NCI-H2196 treated with DMSO at 0.1 percent for 48 hours (cell line): ENCODE measurements around the gene ADGRA1.

Experiments used
- DNase-seq: peaks from one replicate; lab custom pipeline; 2025; ENCODE audit not compliant: unreplicated experiment; lab: John Stamatoyannopoulos, UW

ADGRA1 gene

DNA sequence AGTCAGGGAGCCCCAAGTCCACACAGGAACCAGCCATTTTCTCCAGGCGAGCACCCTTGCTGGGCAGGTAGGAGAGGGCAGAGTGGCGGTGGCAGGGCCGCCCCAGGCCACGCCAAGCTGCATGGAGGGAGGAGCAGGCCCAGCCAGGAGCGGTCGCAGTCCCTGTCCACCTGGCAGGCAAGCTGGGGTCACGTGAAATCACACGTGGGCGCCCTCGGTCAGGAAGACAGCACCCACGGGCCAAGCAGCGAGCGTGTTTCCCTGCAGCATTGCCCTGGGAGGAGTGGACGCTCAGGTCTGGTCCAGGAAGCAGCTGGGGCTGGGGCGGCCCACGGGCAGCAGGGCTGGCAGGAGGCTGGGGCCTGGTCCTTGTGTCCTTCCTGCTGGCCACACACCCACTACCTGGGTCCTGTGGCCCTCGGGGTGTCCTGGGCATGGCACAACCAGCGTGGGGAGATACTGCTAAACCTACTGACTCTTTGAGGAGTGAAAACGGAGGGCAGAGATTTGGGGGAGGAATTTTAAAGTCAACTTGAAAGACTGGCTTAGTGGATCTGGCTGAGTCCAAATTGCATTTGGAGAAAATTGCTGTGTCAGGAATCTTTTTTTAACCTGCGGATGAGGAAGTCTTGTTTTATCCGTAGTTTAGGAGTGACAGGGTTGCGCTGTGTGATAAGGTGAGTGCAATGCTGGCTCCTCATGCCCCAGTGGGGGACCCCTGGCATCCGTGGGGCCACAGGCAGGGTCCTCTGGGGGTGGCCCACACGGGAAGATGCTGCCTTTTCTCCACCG lies 12.2 kb upstream of the ADGRA1 start:
- DNase-seq: no peak

DNA sequence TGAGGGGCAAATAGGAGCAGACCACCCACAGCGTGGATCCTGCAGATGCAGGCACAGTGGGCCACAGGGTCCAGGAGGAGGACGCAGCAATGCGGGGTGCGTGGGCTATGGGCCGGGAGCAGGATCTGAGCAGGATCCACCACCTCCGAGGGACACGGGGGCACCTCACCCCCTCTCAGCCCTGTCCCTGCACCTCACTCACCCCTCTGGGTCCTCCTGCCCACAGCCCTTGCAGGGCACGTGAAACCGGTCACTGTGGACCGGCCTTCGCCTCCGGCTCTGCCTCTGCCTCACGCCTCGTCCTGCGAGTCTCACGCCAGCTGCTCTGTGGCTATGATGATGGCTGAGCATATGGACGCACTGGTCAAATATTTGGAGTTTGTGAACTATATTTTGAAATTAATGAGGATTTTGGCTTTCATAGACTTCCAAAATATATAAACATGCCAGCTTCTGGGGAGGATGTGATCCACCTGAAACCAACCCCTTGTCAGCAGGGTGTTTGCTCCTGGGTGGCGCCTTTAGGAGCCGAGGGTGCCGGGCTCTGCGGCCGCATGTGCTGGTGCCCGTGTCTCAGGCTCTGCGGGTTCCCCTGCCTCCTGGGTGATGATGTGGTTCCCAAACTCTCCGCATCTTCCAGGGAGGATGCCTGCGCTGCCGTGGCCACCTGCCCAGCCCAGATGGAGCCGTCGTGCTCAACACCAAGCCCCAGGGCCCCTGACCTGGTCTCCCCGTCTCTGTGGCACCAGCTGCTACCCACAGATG lies 11.3 kb upstream of the ADGRA1 start:
- DNase-seq: no peak

DNA sequence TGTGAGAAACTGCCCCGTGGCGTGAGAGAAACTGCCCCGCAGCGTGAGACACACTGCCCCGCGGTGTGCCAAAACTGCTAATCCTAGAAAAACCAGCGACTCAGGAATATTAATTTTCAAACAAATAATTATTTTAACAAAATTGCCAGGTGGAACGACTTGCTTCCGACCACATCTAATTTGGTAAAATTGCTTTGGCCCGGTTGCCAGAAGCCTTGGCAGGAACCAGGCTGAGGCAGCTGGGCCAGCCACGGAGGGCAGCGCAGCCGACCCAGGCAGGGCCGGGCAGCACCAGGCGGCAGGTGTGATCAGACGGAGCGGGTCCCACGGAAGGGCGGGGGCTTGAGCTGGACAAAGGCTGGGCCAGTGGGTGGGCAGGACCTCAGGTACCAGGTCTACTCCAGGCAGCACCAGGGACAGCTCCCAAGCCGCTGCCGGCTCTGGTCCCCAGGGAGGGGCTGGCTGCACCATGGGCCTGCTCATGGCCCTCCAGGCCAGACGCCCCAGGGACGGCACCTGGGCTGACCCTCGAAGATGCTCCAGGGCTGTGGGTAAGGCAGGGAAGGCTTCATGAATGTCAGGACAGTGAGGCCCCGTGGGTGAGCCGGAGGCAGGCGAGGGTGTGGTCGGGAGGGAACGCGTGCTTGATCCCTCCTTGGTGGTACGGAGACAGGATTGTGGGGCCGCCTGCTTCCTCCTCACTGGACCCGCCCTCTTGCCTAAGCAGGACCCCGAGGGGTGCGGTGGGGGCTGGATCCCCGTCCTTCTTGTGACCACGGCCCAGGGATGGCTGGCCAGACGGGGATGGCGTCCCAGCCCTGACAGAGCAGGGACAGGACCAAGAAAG lies 7.7 kb upstream of the ADGRA1 start:
- no peak for DNase-seq

DNA sequence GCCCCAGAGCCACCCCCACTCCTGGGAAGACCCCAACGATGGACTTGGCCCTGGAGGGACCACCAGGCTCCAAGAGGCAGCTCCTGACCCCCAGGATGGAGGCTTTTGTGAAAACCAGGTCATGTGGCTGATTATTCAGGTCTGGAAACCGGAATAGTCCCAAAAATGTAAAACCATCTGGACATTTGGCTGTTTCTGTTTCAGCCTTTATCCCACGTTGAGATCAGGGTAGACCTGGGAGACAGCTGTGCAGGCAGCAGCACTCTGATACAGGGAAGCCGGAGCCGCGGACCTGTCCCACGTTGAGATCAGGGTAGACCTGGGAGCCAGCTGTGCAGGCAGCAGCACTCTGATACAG lies 7.1 kb upstream of the ADGRA1 start:
- DNase-seq: no peak

DNA sequence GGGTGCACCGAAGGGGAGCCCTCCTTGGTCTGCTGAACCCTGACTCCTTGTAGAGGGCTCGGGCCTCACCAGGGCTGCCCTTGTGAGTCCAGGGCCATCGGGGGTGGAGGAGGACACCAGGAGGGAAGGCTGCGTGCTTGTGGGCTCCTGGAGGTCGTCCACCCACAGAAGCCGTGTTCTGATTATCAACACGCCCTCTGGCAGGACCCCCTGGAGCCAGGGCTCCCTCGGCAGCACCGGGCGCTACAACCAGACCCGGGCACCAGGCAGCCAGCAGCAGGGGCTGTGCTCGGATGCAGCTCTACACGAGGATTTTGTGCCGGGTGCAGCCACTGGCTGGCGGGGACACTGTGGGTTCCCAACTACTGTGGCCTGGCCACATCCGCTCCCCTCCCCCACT lies 6.1 kb upstream of the ADGRA1 start:
- DNase-seq: no peak

DNA sequence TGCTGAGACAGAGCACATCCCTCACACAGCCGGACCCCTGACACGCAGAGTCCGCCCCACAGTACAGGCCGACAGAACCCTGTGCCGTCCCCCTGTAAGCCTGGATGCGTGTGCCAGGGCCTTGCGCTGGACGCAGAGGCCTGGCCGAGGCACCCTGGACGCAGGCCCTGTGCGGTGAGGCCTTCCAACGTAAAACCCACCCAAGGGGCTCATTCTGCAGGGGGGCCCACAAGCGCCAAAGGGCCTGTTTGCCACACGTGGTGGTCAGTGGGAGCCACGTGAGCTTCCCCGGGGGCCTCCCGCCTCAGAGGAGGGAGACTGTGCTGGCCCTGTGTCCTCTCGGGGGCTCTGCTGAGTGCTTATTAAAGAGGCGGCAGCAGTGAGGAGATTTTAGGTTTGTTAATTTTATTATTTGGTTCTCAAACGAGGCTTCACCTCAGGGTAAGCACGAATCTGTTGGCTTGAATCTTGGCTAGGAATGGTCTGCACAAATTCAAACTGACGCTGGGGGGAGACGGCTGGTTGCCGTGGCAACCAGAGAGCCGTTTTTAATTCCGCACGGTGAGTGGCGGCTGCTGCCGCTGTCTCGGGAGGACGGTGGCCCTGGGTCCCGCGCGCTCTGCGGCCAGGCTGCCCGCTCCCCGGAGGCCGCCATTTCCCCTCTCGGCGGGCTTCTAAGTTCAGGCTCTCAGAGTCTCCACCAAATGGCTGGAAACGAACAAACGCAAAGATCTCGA lies 4.9 kb upstream of the ADGRA1 start:
- DNase-seq: no peak

DNA sequence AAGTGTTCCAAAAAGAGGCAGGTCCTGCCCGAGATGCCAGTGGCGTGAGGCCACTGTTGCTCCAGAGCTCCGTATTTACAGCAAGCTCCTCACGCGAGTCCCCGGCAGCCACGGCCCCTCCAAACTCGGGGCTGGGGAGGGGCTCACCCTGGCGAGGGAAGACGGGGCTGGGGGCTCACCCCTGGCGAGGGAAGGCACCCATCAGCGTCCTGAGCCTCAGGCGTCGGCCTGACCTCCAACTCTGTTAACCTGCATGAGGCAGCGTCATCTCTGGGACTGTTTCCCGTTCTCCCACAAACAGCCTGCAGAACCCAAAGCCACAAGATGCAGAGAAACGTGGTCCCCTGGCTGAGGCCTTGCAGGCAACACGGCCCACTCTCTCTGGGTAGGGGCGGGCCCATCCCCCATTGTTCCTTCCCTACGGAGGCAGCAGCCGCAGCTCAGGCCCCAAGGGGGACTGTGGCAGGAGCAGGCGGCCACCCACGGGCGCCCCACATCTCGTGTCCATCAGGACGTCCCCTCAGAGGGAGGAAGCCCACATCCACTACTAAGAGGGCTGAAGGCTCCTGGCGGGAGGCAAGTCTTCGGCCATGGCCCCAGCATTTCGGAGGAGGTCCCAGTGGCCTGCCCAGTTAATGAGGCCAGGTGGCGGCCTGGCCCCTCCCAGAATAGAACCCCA lies 4.2 kb upstream of the ADGRA1 start:
- no peak for DNase-seq

DNA sequence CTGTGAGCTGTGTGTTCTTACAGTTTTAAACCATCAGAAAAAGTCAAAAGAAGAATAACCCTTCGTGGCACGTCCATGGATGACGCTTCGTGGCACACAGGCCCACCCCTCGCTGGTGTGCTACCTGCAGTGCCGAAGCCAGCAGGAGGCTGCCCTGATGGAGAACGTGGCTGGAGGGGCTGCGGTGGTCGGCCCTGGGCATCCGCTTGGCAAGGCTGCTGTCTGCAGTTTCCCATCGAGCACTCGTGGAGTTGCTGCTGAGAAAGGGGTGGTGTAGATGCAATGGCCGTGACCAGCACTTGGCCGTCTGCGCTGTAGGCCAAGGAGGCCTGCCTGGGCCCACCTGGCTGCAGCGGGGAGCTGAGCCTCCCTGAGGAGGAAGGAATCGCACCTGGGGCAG lies 3.2 kb upstream of the ADGRA1 start:
- no peak for DNase-seq

DNA sequence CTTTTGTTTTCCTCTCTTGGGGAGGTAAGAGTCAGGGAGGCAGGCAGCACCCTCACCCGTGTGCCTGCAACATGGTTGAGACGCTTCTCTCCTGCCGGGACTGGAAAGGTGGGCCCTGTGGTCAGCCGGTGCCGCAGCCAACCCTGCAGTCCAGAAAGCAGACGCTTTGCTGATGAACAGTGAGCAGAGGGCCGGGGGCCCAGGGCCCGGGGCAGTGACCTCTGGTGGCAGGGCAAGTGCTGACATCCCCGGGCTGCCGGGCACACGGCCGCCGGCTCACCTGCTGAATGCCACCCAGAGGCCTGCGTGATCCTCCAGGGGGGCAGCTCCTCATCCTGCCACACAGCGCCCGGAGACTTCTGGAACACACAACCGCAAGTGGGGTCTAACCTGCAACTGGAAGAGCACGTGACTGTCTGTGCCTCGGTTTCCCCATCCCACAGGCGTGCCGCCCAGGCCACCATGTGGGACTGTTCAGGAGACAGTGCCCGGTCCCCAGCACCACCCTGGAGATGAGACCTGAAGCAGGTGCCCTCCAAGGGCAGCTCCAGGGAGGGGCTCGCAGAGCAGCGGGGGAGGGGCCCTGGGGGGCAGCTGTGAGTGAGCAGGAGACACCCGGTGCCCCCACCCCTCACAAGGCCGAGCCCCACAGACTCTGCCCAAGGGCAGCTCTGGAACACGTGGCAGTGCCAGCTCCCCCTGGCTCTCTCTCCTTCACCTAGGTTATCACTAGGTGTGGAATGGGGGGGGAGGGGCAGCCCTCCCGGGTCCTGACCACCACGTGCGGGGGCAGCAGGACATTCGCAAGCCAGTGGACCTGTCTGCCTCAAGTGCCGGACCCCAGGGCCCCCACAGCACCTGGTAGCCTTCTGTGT lies 2.2 kb upstream of the ADGRA1 start:
- DNase-seq: no peak

DNA sequence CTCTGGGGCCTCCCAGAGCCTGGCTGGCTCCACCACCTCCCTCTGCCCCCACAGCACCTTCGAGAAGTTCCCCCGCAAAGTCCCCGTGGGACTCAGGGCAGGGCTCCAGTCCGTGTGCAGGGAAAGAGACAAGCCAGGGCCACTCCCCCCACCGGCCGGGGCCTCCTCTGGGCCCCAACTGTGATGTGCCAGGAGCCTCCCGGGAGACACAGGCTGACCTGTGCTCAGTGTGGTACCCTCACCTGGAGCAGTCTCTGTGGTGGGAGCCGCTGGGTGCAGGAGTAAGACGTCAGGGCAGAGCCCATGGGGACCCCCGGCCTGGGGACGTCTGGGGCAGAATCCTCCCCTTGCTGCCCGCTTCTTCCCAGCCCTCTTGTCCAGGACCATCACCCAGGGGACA lies 1.5 kb upstream of the ADGRA1 start:
- DNase-seq: no peak

DNA sequence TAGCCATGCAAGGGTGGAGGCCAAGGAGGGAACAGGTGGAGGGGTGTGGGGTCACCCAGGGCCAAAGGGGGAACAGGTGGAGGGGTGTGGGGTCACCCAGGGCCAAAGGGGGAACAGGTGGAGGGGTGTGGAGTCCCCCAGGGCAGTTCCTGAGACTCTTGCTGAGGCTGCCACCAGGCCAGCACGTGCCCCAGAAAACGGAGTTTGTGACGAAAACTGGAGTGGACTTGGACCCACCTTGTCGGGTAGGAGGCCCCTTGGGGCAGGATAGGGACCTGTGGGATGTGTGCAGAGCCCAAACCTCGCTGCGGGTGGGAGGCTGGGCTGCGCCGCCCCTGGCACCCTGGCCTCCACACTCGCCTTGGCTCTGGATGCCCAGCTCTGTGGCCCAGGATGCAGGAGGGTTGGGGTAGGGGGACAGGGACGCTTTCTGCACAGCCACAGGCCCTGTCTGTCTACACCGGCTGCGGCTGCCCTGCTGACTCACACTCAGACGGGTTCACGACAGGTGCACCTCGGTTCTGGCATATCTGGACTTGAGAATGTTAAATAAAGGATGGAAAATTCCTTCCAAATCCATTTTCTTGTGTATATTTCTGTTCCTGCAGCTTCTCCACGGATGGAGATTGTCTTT lies 562 bp upstream of the ADGRA1 start:
- no peak for DNase-seq

DNA sequence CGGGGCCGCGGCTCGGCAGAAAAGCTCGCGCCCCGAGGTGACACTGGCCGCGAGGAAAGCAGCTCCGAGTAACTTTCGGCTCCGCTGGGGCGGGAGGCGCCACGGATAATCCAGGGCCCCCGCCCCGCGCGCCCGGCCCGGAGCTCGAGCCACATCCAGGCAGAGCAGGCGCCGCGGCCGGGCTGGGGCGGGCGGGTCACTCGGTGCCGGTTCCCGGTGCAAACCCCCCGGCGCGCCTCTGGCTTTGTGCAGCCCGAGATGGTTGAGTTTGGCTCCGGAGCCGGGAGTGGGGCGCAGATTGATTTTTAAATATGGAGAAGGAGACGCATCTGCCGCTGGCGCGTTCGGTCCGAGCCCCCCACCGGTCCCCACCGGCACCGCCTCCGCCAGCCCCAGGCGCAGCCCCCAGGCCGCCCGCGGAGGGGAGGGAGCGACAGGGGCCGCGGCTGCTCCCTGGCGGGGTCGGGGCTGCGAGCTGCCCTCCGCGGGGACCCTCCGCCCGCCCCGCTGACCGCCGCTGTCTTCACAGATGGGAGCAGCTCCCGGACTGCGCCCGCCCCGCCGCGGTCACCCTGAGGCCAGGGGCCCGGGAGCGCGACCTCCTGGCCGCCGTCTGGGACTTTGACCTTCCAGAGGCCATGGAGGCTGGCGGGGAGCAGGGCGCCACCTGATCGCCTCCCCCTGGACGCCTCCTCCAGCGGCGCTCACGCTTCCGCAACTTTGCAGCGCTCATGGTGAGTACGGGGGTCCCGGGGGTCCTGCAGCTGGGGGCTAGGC lies 643 bp downstream of the ADGRA1 start:
- DNase-seq: no peak

DNA sequence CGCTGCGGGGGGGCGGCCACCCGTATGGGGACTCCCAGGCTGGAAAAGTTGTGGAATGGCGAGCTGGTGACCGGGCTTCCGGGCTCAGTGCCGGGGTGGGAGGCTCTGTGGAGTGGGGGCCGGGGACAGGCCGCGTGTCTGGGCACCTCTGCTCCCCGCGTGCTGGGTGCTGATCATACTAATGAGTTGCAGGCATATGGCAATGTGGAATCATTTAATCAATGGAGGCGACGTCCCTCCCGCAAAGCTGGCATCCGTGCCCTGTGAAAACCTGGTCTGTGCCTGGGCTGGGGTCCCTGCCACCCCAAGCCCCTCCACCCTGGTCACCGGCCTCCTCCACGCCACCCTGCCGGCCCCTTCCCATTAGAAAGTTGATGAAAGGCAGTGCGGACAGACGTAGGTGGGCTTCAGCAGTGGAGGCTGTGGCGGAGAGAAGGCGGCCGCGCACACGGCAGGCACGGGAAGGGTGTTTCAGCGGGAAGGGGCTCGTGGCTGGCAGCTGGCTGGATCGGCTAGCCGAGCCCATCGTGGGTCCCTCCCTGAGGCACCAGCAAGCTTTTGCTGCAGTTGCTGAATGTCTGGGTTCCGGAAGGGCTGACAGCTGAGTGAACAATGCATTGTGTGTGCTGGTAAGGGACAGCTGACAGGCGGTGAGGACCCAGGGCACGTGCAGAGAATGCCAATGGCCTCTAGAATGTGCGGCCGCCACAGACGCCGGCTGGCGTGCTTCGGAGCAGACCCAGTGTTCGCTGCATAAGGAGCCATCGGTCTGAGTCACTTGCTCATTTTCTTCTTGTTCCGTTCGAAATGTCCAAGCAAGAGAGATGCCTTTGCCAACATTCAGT lies 1.5 kb downstream of the ADGRA1 start:
- DNase-seq: no peak

DNA sequence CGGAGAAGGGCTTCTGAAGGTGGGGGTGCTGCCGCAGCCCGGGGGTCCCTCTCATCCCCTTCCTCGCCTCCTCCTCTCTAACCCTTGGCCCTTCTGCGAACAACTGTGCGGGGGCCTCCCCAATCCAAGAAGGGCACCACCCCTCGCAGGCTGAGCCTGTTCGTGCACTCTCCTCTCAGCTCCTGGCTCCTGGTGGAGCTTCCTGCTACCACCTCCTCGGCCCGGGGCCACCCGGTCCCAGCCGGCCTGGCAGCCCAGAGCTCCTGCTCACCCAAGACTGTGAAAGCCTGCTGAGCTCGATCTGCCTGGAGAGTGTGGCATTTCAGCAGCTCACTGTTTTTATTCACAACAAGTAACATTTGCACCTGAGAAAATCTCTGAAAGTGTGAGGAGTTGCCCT lies 2.4 kb downstream of the ADGRA1 start:
- DNase-seq: no peak

DNA sequence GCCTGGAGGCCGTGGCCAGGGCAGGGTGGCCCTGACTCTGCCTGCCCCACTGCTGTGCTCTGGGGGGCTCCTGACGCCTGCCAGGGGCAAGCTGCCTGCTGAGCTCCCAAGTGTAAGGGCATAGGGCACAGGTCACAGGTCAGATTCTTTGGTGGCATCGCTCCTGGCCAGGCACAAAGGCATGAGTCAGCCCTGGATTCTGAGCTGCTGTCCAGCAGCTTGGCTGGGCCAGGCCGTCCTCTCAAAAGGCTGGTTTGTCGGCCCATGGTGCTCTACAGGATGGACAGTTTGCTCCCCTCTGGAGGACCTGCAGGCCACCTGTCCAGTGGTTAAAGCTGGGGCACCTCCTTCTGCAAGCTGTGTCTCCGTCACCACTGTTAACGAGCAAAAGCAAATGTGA lies 2.9 kb downstream of the ADGRA1 start:
- no peak for DNase-seq

DNA sequence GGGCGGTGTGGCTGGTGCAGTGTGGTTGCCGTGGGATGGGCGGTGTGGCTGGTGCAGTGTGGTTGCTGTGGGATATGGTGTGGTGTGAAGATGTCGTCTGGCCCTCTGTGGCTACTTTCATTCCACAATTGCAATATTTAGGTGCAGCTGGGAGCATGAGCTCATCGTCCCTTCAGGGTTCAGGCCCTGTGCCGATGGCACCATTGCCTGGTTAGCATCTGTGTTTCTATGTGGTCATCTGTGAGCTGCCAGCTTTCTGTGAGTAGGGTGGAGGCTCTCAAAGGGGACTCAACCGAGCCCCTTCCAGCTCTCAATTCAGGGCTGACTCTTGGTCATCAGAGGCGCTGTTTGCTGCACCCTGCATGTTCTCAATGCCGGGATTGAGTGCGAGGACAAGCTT lies 3.6 kb downstream of the ADGRA1 start:
- no peak for DNase-seq

DNA sequence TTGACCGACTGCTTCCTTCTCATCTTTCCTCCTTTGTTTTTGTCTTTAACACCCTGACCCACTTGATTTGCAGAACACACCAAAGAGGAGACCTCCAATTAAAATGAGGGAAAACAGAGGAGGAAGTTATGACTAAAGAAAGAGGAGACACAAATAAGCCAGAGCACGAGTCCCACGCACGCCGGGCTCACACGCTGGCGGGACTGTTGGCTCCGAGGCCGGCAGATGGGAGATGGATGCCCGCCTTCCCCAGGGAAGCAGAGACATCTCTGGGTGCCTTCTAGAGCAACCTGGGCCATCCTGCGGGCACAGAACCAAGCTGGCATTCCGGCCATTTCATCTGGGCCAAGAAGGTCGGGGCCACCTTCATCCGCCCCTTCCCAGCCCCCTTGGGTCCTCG lies 5.6 kb downstream of the ADGRA1 start:
- DNase-seq: no peak
